GM18499 (cell line): ENCODE measurements around the gene ARHGDIB.

Experiments
- ATAC-seq: cut with Tn5 transposase; IDR thresholded peaks from one replicate; pipeline ENCODE4 v1.9.1; 2021; ENCODE audit warnings: moderate number of reproducible peaks; ENCODE audit not compliant: insufficient read depth, unreplicated experiment

ARHGDIB gene

GRCh38 chr12:14984766-14985285, 23.4 kb upstream of the ARHGDIB start:
- ATAC-seq, result no peak

GRCh38 chr12:14984036-14984435, 22.6 kb upstream of the ARHGDIB start:
- ATAC-seq, result no peak

- no peak for ATAC-seq
These were observed 21.6 kb upstream of the ARHGDIB start for GRCh38 chr12:14982991-14983390.

- no peak for ATAC-seq
These were observed 21.2 kb upstream of the ARHGDIB start for GRCh38 chr12:14982562-14982961.

GRCh38 chr12:14981049-14981448, 19.6 kb upstream of the ARHGDIB start:
- no peak for ATAC-seq

- no peak for ATAC-seq
These were observed 18.1 kb upstream of the ARHGDIB start for GRCh38 chr12:14979468-14979867.

GRCh38 chr12:14976658-14977057, 15.3 kb upstream of the ARHGDIB start:
- ATAC-seq, result no peak

GRCh38 chr12:14975457-14975856, 14.1 kb upstream of the ARHGDIB start:
- no peak for ATAC-seq

GRCh38 chr12:14974633-14975032, 13.2 kb upstream of the ARHGDIB start:
- no peak for ATAC-seq

GRCh38 chr12:14972816-14973215, 11.4 kb upstream of the ARHGDIB start, which contains the start of gene PDE6H:
PDE6H (plus strand) TSS chr12:14973042; CDS start chr12:14978013, 4,971 bp downstream.
- ATAC-seq, result no peak

- ATAC-seq, result no peak
These were observed 9.1 kb upstream of the ARHGDIB start for GRCh38 chr12:14970473-14970872.

- no peak for ATAC-seq
These were observed 7.1 kb upstream of the ARHGDIB start for GRCh38 chr12:14968478-14968877.

- ATAC-seq, result no peak
These were observed 3.8 kb upstream of the ARHGDIB start for GRCh38 chr12:14965221-14965620.

- no peak for ATAC-seq
These were observed 3.0 kb upstream of the ARHGDIB start for GRCh38 chr12:14964406-14964805.

- ATAC-seq, result no peak
These were observed 2.1 kb upstream of the ARHGDIB start for GRCh38 chr12:14963520-14963919.

- ATAC-seq, result no peak
These were observed 1.4 kb upstream of the ARHGDIB start for GRCh38 chr12:14962797-14963196.

GRCh38 chr12:14962153-14962539, 745 bp upstream of the ARHGDIB start:
- ATAC-seq, result no peak

- peak; percentile 29 for ATAC-seq
These were observed 594 bp downstream of the ARHGDIB start for GRCh38 chr12:14960548-14961465.

- no peak for ATAC-seq
These were observed 1.4 kb downstream of the ARHGDIB start for GRCh38 chr12:14959916-14960496.

GRCh38 chr12:14959463-14959862, 1.9 kb downstream of the ARHGDIB start:
- ATAC-seq, result no peak

GRCh38 chr12:14959126-14959440, 2.3 kb downstream of the ARHGDIB start:
- no peak for ATAC-seq
